ENCODE data around the gene CROCC2.

CROCC2 gene

GRCh38 chr2:240925191-240925567 is 19.0 kb downstream of the CROCC2 start:
- no peak for DNase-seq

- DNase-seq = no peak
Measured at GRCh38 chr2:240925568-240926515, 19.7 kb downstream of the CROCC2 start.

GRCh38 chr2:240926516-240927389 is 20.6 kb downstream of the CROCC2 start:
- DNase-seq = no peak

- no peak for DNase-seq
Measured at GRCh38 chr2:240927390-240927781, 21.2 kb downstream of the CROCC2 start.

GRCh38 chr2:240928476-240929363 is 22.6 kb downstream of the CROCC2 start:
- DNase-seq = no peak

- DNase-seq = no peak
Measured at GRCh38 chr2:240929364-240930095, 23.4 kb downstream of the CROCC2 start.

GRCh38 chr2:240930096-240930630 is 24.0 kb downstream of the CROCC2 start:
- no peak for DNase-seq

- no peak for DNase-seq
Measured at GRCh38 chr2:240930631-240931318, 24.6 kb downstream of the CROCC2 start.

- no peak for DNase-seq
Measured at GRCh38 chr2:240931319-240931949, 25.3 kb downstream of the CROCC2 start.

- DNase-seq = no peak
Measured at GRCh38 chr2:240932001-240932723, 26.0 kb downstream of the CROCC2 start.

- DNase-seq = no peak
Measured at GRCh38 chr2:240932724-240933047, 26.6 kb downstream of the CROCC2 start.

- DNase-seq = no peak
Measured at GRCh38 chr2:240933048-240933965, 27.2 kb downstream of the CROCC2 start.

GRCh38 chr2:240933966-240934700 is 28.0 kb downstream of the CROCC2 start:
- DNase-seq = no peak

GRCh38 chr2:240934701-240935102 is 28.6 kb downstream of the CROCC2 start:
- no peak for DNase-seq

GRCh38 chr2:240935103-240935876 is 29.2 kb downstream of the CROCC2 start:
- no peak for DNase-seq

GRCh38 chr2:240936106-240936505 is 30.0 kb downstream of the CROCC2 start:
- DNase-seq = no peak

GRCh38 chr2:240946046-240946445 is 39.9 kb downstream of the CROCC2 start:
- no peak for DNase-seq
